Stimulated activated CD8-positive, alpha-beta memory T cell treated with anti-CD3 and anti-CD28 coated beads, Interleukin-4, amount 100 ng/mL, for 48 hours (primary cell): ENCODE measurements around the gene ABHD2.
A peak's percentile ranks its signal among the peaks of the same experiment; 100 is the strongest.
"Not testable (repeated sequence)": the region's sequence is repeated elsewhere in the genome, so short reads cannot be mapped to it uniquely, and the experiment has no call there.

Experiments
- DNase-seq: peaks from one replicate; pipeline ENCODE4 v3.0.0-alpha.2; 2020

ABHD2 gene

GRCh38 chr15:89122505-89123180 is 34.4 kb downstream of the ABHD2 start:
- DNase-seq: no peak

- DNase-seq: no peak
Measured at GRCh38 chr15:89123181-89123525, 34.9 kb downstream of the ABHD2 start.

- DNase-seq: no peak
Measured at GRCh38 chr15:89125088-89125826, 37.0 kb downstream of the ABHD2 start.

GRCh38 chr15:89126009-89126408 is 37.8 kb downstream of the ABHD2 start:
- no peak for DNase-seq

GRCh38 chr15:89127054-89127702 is 38.9 kb downstream of the ABHD2 start:
- DNase-seq: peak; percentile 62

GRCh38 chr15:89128320-89129122 is 40.3 kb downstream of the ABHD2 start:
- DNase-seq: no peak

GRCh38 chr15:89129123-89129815 is 41.0 kb downstream of the ABHD2 start:
- peak; percentile 76 for DNase-seq

GRCh38 chr15:89129816-89130134 is 41.5 kb downstream of the ABHD2 start:
- DNase-seq: no peak

- DNase-seq: peak; percentile 37
Measured at GRCh38 chr15:89130201-89130600, 41.9 kb downstream of the ABHD2 start.

GRCh38 chr15:89131731-89132130 is 43.5 kb downstream of the ABHD2 start:
- no peak for DNase-seq

- no peak for DNase-seq
Measured at GRCh38 chr15:89132611-89133507, 44.6 kb downstream of the ABHD2 start.

GRCh38 chr15:89135387-89136077 is 47.3 kb downstream of the ABHD2 start:
- not testable (repeated sequence) for DNase-seq

GRCh38 chr15:89136078-89136806 is 48.0 kb downstream of the ABHD2 start:
- no peak for DNase-seq

- DNase-seq: no peak
Measured at GRCh38 chr15:89136818-89137772, 48.8 kb downstream of the ABHD2 start.

- no peak for DNase-seq
Measured at GRCh38 chr15:89137926-89138325, 49.7 kb downstream of the ABHD2 start.

GRCh38 chr15:89138999-89139612 is 50.9 kb downstream of the ABHD2 start:
- no peak for DNase-seq

GRCh38 chr15:89139613-89140499 is 51.6 kb downstream of the ABHD2 start:
- DNase-seq: no peak

- DNase-seq: no peak
Measured at GRCh38 chr15:89140595-89140994, 52.3 kb downstream of the ABHD2 start.
